Measurements from ENCODE around the gene TTLL11.

TTLL11 gene

GRCh38 chr9:121821326-121821725 lies 271.8 kb downstream of the TTLL11 start:
- no peak for DNase-seq

DNA sequence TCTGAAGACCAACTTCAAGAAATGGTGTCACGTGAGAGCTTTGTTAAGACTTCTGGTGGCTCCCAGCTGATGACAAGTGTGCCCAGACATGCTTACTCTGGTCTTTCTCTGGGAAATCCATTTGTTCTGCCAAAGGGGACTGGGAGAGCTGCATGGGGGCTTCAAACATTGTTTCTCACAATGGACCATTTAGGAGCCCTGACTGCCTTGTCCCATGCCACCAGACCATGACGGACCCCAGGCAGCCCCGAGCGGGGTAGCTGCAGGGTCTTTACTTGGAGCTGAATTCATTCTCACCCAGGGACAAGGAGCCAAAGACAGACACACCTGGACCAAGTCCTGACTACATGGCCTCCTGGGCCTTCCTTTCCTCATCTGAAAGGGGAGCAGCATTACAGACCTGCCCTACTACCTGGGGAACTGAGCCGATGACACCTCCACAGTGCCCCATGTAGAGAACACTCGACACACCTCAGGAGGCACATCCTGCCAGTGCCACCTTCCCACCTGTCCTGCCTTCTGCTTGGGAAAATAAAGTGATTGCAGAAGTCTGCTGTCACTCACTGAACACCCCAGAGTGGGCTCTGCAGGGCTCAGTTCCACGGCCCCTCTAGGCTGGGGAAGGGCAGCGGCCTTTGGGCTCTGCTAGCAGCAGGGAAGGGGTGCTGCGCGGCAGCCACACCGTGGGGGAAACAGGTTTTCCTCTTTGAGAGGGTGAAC lies 272.7 kb downstream of the TTLL11 start:
- no peak for DNase-seq

GRCh38 chr9:121819428-121820231 lies 273.5 kb downstream of the TTLL11 start:
- DNase-seq = peak; percentile 30

- DNase-seq = no peak
Observed at GRCh38 chr9:121818841-121819427, 274.2 kb downstream of the TTLL11 start.

DNA sequence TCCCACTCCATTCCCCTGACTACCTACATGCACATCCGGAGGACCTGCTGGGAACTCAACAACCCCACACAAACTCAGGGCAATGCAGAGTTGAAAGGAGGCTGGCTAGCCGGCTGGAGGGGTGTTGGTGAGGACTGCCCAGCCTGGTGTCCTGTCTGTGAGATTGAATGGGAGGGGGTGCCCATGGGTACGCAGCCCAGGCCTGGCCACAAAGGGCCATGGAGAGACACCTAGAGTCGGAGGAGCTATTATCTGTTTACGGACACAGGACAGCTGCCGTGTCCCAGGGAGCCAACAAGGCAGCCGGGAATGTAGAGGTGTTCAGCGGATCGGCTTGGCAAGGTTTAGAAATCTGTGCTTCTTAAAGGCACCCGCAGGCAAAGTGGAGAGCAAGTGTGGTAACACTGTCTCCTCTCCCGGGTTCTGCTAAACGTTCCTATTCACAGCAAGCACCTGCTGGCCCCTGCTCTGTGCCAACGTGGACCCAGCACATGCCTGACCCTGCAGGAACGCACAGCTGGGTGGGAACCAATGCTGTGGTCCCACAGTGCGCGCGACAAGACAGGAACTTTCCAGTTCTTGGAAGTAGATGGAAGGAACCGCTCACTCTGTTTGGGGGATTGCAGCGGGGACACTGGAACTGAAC lies 275.0 kb downstream of the TTLL11 start:
- DNase-seq = no peak

DNA sequence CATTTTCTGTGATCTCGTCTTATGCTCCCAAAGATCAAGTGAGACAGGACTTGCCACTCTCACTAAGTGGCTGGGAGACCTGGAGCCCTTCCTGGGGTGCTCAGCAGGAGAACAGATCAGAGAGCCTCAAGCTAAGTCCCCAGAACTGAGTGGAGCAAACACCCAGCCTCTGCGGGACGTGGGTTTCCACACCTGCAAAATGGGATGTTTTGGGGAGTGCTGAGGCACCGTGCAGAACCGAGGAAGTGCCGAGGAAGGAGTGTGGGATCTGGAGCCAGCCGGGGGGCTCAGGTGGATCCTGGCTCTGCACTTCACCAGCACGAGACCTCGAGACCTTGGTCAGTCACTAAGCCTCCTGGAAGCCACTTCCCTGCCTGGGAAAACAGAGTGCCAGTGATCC lies 275.6 kb downstream of the TTLL11 start:
- DNase-seq = no peak

DNA sequence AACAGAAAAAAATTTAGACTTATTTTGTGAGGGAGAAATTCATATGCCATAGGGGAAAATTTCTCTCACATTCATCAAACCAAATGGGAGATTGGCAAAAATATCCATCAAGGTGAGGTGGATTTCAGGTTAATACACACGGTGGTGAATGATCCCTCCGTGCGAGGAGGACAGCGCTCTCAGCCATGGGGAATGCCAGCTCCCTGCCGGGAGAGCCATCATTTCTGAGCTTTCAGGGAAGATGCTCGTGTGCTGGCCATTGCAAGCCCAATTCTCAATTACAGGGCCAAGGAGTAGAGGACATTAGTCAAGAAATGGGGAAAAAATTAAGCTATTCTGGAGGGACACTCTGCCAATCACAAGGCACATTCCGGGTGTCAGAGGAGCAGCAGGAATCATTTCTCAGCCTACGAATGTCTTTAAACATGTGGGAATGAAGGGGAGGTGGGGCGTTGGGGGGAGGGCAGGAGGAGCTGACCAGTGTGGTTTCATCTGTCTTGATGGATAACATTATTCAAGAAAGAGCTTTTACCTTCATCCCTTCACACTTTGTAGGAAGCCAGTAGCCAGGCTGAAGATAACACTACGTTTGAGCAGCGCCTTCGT lies 276.2 kb downstream of the TTLL11 start:
- no peak for DNase-seq

DNA sequence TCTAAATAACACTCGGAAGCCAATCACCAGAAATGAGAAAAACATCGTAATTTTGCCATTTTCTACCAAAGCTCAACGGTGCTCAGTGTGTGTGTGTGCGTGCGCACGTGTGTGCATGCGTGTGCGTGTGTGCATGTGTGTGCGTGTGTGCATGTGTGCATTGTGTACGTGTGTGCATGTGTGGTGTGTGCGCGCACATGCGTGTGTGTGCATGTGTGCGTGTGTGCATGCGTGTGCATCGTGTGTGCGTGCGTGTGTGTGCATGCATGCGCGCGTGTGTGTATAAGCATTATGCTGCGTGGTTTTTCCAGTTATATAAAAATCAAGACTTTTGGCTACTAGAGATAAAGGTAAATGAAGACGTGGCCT lies 276.7 kb downstream of the TTLL11 start:
- DNase-seq = no peak

- no peak for DNase-seq
Observed at GRCh38 chr9:121815546-121816448, 277.3 kb downstream of the TTLL11 start.

DNA sequence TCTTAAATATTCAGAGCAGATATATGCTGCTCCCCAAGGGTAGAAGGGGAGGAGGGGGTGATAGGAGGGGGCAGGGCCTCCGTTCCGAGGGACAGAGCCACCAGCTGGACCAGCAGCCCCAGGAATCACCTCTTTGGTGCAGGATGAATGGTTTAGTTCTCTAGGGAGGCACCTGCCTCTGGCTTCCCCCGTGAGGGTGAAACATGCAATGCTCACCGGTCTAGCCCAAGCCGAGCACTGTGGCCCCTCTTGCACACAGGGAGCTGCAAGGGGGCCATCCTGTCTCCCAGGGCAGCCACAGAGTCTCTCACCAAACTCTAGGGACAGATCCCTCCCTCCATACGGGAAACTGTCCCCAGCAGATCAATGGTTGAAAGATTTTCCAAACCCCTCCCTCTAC lies 278.0 kb downstream of the TTLL11 start:
- no peak for DNase-seq

GRCh38 chr9:121814594-121814993 lies 278.5 kb downstream of the TTLL11 start:
- no peak for DNase-seq

DNA sequence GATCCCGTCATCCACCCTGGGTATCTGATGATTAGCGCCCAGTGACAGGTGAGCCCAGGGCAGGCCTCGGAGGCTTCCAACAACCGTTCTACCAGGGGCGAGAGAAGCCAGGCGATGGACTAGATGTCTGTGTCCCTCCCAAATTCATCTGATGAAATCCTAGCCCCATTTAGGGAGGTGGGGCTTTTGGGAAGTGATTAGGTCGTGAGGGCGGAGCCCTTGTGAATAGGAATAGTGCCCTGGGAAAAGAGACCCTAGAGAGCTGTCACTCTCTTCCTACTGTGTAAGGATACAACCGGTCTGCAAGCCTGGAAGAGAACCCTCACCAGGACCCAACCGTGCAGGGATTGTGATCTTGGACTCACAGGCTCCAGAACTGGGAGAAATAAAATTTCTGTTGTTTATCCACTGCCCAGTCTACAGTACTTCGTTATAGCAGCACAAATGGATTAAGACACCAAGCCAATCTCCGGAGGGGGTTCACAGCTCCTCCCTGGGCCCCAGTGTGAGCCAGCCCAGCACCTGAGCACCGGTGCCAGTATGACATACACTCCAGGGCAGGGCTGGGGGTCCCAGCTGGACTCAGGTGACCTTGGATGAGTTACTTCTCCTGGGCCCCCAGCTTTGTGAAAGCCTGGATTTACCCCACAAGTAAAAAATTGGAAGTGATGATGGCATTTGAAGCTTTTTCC lies 279.4 kb downstream of the TTLL11 start:
- no peak for DNase-seq

GRCh38 chr9:121812159-121812735 lies 280.9 kb downstream of the TTLL11 start:
- no peak for DNase-seq

- no peak for DNase-seq
Observed at GRCh38 chr9:121811751-121812150, 281.4 kb downstream of the TTLL11 start.

- DNase-seq = no peak
Observed at GRCh38 chr9:121811140-121811539, 282.0 kb downstream of the TTLL11 start.

DNA sequence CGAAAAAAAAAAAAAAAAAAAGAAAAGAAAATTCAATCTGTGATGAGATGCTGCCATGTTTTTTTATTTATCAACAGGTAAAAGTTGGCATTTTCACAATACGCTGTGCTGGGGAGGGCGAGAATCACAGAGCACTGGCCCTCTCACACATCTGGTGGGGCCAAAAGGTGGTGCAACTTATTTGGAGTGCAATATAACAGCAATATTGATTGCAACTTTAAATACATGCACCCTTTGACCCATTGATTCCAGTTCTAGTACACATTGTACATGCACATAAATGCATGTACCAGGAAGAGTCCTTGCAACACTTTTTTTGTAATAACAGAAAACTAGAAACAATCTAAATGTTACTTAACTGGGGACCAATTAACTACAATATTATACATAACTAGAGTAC lies 282.6 kb downstream of the TTLL11 start:
- DNase-seq = no peak

DNA sequence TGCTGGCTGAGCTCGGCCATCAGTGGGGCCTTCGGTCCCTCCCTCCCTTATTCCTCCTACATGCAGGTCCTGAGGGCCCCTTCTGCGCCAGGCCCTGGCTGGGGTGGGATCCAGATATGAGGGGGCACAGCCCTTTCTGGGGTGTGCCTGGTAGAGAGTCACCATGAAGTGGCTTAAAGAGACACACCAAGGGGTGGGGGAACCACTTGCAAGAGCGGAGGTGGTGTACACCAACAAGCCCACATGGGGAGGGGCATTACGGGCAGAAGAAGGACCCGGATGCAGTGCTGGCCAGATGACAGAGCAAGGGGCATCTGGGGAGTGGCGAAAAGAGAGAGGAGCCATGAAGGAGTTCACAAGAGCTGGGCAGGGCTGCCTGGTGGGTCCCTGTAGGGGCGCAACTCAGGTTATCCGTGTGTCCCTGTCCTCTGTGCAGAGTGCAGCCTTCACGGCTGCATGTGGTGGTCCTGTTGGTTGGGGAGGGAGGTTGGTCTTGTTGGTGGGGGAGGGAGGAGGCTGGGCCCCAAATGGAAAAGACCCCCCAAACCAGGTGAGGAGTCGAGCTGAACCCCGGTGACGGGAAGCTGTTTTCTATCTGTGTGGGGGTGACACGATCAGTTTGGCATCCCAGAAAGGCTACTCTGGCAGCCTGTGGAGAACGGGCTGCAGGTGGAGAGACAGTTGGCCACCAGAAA lies 283.6 kb downstream of the TTLL11 start:
- no peak for DNase-seq

- DNase-seq = no peak
Observed at GRCh38 chr9:121808781-121809180, 284.3 kb downstream of the TTLL11 start.

DNA sequence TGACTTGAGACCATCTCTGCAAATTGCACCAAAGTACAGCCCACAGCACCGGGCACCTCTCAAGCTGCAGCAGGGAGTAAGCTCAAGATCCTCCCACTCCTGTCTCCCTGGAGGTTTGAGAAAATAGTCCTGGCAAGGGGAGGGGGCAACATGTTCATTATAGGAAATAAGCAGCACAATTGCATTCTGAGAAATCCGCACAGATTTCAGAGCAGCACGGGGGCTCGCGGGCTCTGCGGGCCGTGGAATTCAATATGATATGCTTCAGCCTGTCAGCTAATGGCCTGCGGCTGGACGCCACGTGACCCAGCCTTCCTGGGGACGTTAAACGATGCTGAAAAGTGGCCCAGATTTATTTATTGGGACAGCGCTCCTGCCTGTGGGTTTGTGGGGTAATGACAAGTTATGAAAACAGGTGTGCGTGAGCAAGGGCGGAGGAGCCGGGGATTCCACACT lies 285.3 kb downstream of the TTLL11 start:
- DNase-seq = no peak
